Ascending aorta (tissue), 2 donors: ENCODE results near the gene PTGDS. TPM values are rescaled to one million over a fixed set of nuclear protein-coding genes. Genes with fewer than 3 reads are reported as not detected.

ENCODE experiments used
- DNase-seq, 2 donors: peaks; one replicate each; pipeline ENCODE4 v3.0.0-alpha.2; 2019; ENCODE audit warnings: low spot score in 2 of 2
- H3K27ac ChIP-seq, 2 donors: fragments of 200-600 bp; sonication (generic); one replicate each; pipeline ENCODE4 v1.5.1; 2016 to 2017; ENCODE audit warnings: mild to moderate bottlenecking in 1 of 2
- H3K27me3 ChIP-seq: fragments of 200-600 bp; sonication (generic); one replicate; pipeline ENCODE4 v1.5.1; 2017
- H3K36me3 ChIP-seq, 2 donors: fragments of 200-600 bp; sonication (generic); one replicate each; pipeline ENCODE4 v1.5.1; 2016
- H3K4me1 ChIP-seq, 2 donors: fragments of 200-600 bp; sonication (generic); one replicate each; pipeline ENCODE4 v1.5.1; 2016 to 2017; ENCODE audit warnings: mild to moderate bottlenecking in 1 of 2
- H3K4me3 ChIP-seq, 2 donors: fragments of 200-600 bp; sonication (generic); one replicate each; pipeline ENCODE4 v1.5.1; 2016 to 2017; ENCODE audit warnings: mild to moderate bottlenecking in 1 of 2
- H3K9me3 ChIP-seq, 2 donors: fragments of 200-600 bp; sonication (generic); one replicate each; pipeline ENCODE4 v1.5.1; 2016
- CTCF ChIP-seq, 3 experiments: fragments of 200-600 bp in 2 of 3; fragments of 450-650 bp in 1 of 3; sonication (generic) in 2 of 3; IDR thresholded peaks; one replicate each; pipeline ENCODE4 v1.5.1; 2016 to 2019; ENCODE audit warnings: antibody characterized with exemption in 3 of 3, mild to moderate bottlenecking in 1 of 3, moderate library complexity in 1 of 3
- intact Hi-C: fragments of 100-400 bp; cut with DNase I; formaldehyde crosslinking; loops from one replicate; pipeline ENCODE4 v1.15.1; 2023
- total RNA-seq: library from RNA; depleted of rRNA; stranded (reverse); fragments of >200 nt; gene quantifications from one replicate; pipeline ENCODE4 v1.1.0, GENCODE V29; 2016

PTGDS gene
- total RNA-seq, 1 donor from 2014 or later = 68.3 TPM

GRCh38 chr9:136944519-136945332 is 32.6 kb upstream of the PTGDS start, which contains the start of the genes C8G and FBXW5:
Gene C8G, plus strand, starts transcription at chr9:136945243. Its CDS starts 78 bp downstream, at chr9:136945321.
Gene FBXW5, minus strand, starts transcription at chr9:136944738. Its CDS starts 655 bp downstream, at chr9:136944083.
- DNase-seq = peak; percentile 59 to 96
- intact Hi-C loops = loop anchor here (1.0 to 5.0 kb wide), 7 partner anchors 41 to 142 kb away; partner anchors contain the start of genes EDF1, MAN1B1, PAXX and PHPT1
- peak; percentile 99 for TF ChIP-seq CTCF (IDR thresholded peaks at IDR 0.05)
- Histone ChIP-seq H3K4me1 (peaks cover 6 to 21% of the 10 kb centered on the region in 2 donors), H3K9me3 (no peaks in the 10 kb centered on the region), H3K36me3 (peaks cover 32 to 34% of the 10 kb centered on the region in 2 donors), H3K27ac (peak within 1 kb of the TSS; percentile 52 to 87), H3K4me3 (peak within 1 kb of the TSS; percentile 88 to 90), H3K27me3 (no peaks in the 10 kb centered on the region)

GRCh38 chr9:136945333-136946227 is 31.7 kb upstream of the PTGDS start:
- intact Hi-C loops = loop anchor here (2.0 kb wide), 1 partner anchor 97 kb away; the partner anchor contains the start of gene PHPT1
- no peaks in the 10 kb centered on the region for H3K27me3 ChIP-seq

GRCh38 chr9:136946228-136947027 is 30.9 kb upstream of the PTGDS start:
- Histone ChIP-seq H3K4me1 (peaks cover 6 to 25% of the 10 kb centered on the region in 2 donors), H3K9me3 (no peaks in the 10 kb centered on the region), H3K36me3 (peaks cover 15 to 17% of the 10 kb centered on the region in 2 donors), H3K27ac (no peak overlapping the region), H3K27me3 (no peaks in the 10 kb centered on the region), H3K4me3 (no peak overlapping the region)
- no peak for TF ChIP-seq CTCF (IDR thresholded peaks at IDR 0.05)
- DNase-seq = no peak
- intact Hi-C loops = no loop called here

More at GRCh38 chr9:136945333-136946227, 31.7 kb upstream of the PTGDS start:
- no peak for TF ChIP-seq CTCF (IDR thresholded peaks at IDR 0.05)
- Histone ChIP-seq H3K4me1 (peaks cover 6 to 23% of the 10 kb centered on the region in 2 donors), H3K36me3 (peaks cover 23 to 26% of the 10 kb centered on the region in 2 donors), H3K9me3 (no peaks in the 10 kb centered on the region), H3K27ac (no peak overlapping the region), H3K4me3 (no peak overlapping the region)
- DNase-seq = no peak

- intact Hi-C loops = no loop called here
- no peaks in the 10 kb centered on the region for H3K27me3 ChIP-seq
- TF ChIP-seq CTCF (IDR thresholded peaks at IDR 0.05) = no peak
- peaks cover 7 to 9% of the 10 kb centered on the region in 2 donors for H3K36me3 ChIP-seq
- peaks cover 6 to 25% of the 10 kb centered on the region in 2 donors for H3K4me1 ChIP-seq
- no peak for DNase-seq
- H3K4me3 ChIP-seq = no peak overlapping the region
- peak overlapping the region in 1 of 2 donors; percentile 12 for H3K27ac ChIP-seq
- no peaks in the 10 kb centered on the region for H3K9me3 ChIP-seq
Measured at GRCh38 chr9:136947028-136947891, 30.0 kb upstream of the PTGDS start.
